ENCODE results near the gene BCL2L1. TPM values are rescaled to one million over a fixed set of nuclear protein-coding genes. Genes with fewer than 3 reads are reported as not detected.

The BCL2L1 gene
- total and polyA plus RNA-seq, 2 experiments from 2014 or later, result 42.4 to 110 TPM

DNA sequence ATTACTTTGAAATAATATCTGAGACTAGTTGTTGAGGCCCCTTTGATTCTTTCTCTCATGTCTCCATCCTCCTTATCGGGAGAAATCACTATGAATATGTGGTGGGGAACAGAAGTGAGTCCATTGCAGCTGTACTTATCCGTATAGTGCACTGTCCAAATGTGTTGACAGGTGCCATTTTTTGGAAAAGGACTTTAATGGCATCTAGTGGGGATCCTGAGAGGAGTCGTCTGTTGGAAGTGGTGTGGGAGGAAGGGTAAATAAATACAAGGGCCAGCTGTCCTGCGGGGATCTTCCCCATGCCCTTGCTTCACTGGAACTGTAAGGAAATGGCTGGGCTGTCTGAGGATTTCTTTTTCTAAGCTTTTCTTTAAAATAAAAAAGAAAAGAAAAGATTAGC is 35.9 kb upstream of the BCL2L1 start (continued):
- TF ChIP-seq, protein P1, sequence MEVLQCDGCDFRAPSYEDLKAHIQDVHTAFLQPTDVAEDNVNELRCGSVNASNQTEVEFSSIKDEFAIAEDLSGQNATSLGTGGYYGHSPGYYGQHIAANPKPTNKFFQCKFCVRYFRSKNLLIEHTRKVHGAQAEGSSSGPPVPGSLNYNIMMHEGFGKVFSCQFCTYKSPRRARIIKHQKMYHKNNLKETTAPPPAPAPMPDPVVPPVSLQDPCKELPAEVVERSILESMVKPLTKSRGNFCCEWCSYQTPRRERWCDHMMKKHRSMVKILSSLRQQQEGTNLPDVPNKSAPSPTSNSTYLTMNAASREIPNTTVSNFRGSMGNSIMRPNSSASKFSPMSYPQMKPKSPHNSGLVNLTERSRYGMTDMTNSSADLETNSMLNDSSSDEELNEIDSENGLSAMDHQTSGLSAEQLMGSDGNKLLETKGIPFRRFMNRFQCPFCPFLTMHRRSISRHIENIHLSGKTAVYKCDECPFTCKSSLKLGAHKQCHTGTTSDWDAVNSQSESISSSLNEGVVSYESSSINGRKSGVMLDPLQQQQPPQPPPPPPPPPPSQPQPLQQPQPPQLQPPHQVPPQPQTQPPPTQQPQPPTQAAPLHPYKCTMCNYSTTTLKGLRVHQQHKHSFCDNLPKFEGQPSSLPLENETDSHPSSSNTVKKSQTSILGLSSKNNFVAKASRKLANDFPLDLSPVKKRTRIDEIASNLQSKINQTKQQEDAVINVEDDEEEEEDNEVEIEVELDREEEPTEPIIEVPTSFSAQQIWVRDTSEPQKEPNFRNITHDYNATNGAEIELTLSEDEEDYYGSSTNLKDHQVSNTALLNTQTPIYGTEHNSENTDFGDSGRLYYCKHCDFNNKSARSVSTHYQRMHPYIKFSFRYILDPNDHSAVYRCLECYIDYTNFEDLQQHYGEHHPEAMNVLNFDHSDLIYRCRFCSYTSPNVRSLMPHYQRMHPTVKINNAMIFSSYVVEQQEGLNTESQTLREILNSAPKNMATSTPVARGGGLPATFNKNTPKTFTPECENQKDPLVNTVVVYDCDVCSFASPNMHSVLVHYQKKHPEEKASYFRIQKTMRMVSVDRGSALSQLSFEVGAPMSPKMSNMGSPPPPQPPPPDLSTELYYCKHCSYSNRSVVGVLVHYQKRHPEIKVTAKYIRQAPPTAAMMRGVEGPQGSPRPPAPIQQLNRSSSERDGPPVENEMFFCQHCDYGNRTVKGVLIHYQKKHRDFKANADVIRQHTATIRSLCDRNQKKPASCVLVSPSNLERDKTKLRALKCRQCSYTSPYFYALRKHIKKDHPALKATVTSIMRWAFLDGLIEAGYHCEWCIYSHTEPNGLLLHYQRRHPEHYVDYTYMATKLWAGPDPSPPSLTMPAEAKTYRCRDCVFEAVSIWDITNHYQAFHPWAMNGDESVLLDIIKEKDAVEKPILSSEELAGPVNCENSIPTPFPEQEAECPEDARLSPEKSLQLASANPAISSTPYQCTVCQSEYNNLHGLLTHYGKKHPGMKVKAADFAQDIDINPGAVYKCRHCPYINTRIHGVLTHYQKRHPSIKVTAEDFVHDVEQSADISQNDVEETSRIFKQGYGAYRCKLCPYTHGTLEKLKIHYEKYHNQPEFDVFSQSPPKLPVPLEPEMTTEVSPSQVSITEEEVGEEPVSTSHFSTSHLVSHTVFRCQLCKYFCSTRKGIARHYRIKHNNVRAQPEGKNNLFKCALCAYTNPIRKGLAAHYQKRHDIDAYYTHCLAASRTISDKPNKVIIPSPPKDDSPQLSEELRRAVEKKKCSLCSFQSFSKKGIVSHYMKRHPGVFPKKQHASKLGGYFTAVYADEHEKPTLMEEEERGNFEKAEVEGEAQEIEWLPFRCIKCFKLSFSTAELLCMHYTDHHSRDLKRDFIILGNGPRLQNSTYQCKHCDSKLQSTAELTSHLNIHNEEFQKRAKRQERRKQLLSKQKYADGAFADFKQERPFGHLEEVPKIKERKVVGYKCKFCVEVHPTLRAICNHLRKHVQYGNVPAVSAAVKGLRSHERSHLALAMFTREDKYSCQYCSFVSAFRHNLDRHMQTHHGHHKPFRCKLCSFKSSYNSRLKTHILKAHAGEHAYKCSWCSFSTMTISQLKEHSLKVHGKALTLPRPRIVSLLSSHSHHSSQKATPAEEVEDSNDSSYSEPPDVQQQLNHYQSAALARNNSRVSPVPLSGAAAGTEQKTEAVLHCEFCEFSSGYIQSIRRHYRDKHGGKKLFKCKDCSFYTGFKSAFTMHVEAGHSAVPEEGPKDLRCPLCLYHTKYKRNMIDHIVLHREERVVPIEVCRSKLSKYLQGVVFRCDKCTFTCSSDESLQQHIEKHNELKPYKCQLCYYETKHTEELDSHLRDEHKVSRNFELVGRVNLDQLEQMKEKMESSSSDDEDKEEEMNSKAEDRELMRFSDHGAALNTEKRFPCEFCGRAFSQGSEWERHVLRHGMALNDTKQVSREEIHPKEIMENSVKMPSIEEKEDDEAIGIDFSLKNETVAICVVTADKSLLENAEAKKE (CRISPR knock-in tag; IDR thresholded peaks at IDR 0.05), result no peak
- no peak for TF ChIP-seq EZH2 (IDR thresholded peaks at IDR 0.05; ENCODE audit: low read depth, unreplicated experiment)
- TF ChIP-seq JUNB (IDR thresholded peaks at IDR 0.05; ENCODE audit: unreplicated experiment), result no peak

DNA sequence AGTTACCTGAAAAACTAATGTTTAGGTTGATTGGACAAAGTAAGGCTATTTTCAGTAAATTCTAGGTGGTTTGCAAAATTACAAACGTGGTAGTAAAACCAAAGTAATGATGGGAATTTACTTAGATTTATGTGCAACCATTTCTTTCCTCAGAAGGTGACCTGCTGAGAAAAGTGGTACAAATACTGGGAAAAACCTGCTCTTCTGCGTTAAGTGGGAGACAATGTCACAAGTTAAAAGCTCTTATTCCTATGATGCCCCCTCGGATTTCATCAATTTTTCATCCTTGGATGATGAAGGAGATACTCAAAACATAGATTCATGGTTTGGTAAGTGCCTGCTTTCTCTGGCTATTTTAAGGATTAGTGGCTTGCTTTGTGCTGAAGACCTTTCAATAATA is 34.6 kb upstream of the BCL2L1 start:
- no peaks in the 10 kb centered on the region for H3K9me3 Mint-ChIP-seq
- H2AFZ ChIP-seq, result no peak overlapping the region
- H3K4me1 Mint-ChIP-seq, result no peaks in the 10 kb centered on the region
- H3K36me3 Mint-ChIP-seq (ENCODE audit: low read depth), result peaks cover 49% of the 10 kb centered on the region
- no peak overlapping the region for H3K4me3 ChIP-seq
- H3K9me2 ChIP-seq (ENCODE audit: insufficient read depth), result no peaks in the 10 kb centered on the region
- ATAC-seq, result no peak
- H3K27me3 ChIP-seq (ENCODE audit: insufficient read depth), result no peaks in the 10 kb centered on the region
- H3K36me3 ChIP-seq (ENCODE audit: insufficient read depth), result peaks cover 40% of the 10 kb centered on the region
- H3F3A ChIP-seq (replicated peaks; ENCODE audit: low read depth), result 0 out of 2 replicates have a peak, but pooled peaks cover 3% of the 10 kb centered on the region
- H3K4me1 ChIP-seq (ENCODE audit: insufficient read depth), result no peaks in the 10 kb centered on the region
- DNase-seq (ENCODE audit: low spot score), result no peak
- H3K79me2 ChIP-seq (replicated peaks; ENCODE audit: insufficient read depth), result peaks cover 85% of the 10 kb centered on the region
- no peak overlapping the region for H3K4me3 Mint-ChIP-seq
- peaks cover 65% of the 10 kb centered on the region for H4K20me1 ChIP-seq (replicated peaks; ENCODE audit: insufficient read depth)
- H3K27ac Mint-ChIP-seq, result no peak overlapping the region
- H3K27me3 Mint-ChIP-seq (ENCODE audit: insufficient read depth, low read depth, poor library complexity), result no peaks in the 10 kb centered on the region
- H3K27ac ChIP-seq (ENCODE audit: low read depth), result no peak overlapping the region
- no peak overlapping the region for H3K4me2 ChIP-seq
- TF ChIP-seq, protein P1 (CRISPR knock-in tag; IDR thresholded peaks at IDR 0.05), result no peak
- TF ChIP-seq POLR2AphosphoS5 (IDR thresholded peaks at IDR 0.05; ENCODE audit: low read depth), result no peak
- TF ChIP-seq, protein P2, sequence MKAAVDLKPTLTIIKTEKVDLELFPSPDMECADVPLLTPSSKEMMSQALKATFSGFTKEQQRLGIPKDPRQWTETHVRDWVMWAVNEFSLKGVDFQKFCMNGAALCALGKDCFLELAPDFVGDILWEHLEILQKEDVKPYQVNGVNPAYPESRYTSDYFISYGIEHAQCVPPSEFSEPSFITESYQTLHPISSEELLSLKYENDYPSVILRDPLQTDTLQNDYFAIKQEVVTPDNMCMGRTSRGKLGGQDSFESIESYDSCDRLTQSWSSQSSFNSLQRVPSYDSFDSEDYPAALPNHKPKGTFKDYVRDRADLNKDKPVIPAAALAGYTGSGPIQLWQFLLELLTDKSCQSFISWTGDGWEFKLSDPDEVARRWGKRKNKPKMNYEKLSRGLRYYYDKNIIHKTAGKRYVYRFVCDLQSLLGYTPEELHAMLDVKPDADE (IDR thresholded peaks at IDR 0.05), result no peak

All from GM23338 (cell line).